ENCODE measurements around the gene SPATA21. TPM values are rescaled to one million over a fixed set of nuclear protein-coding genes. Genes with fewer than 3 reads are reported as not detected.
"Not testable (repeated sequence)": the region's sequence is repeated elsewhere in the genome, so short reads cannot be mapped to it uniquely, and the experiment has no call there.

Gene SPATA21
- total and polyA plus RNA-seq, 2 donors (not counting 3 experiments of a cell fraction or from before 2014, with no cell fraction given): not detected

DNA sequence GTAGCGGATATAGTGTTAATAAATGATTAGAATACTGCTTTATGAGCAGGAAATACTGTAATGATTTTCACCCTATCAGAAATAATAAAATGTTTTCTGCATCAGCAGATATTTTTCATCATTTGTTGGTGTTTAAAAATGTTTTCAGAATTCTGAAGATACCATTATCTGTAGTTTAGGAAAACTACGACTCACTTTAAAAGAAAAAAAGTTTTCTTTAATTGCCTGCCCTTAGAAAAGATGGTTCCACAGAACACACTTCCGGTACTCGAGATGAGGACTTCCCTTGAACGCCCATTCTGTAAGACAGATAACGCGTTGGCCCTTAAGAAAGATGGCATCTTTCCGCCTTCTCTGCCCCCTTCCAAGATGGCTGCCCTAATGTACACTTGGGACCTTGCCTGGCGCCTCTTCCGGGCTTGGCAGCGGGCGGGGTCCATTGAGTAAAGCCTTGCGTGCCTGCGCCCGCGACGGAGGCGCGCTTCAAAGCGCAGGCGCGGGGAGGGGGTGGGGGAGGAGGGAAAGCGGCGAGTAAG lies 70.4 kb downstream of the SPATA21 start, which contains the start of gene SZRD1:
TSS of gene SZRD1 (plus strand) at position 521 of the 536 bp plus-strand sequence. CDS start 16 bp downstream, outside the sequence.
- FAIRE-seq: peak; percentile 94
- H3K9me3 ChIP-seq (replicated peaks; ENCODE audit: control insufficient read depth, insufficient read depth, low read length): no peaks in the 10 kb centered on the region
- CTCF ChIA-PET: interaction anchor here (0.6 to 3.0 kb wide), 3 partner anchors 19 to 284 kb away, joined by 3 to 19 read pairs (median 10); partner anchors contain the start of gene NECAP2

DNA sequence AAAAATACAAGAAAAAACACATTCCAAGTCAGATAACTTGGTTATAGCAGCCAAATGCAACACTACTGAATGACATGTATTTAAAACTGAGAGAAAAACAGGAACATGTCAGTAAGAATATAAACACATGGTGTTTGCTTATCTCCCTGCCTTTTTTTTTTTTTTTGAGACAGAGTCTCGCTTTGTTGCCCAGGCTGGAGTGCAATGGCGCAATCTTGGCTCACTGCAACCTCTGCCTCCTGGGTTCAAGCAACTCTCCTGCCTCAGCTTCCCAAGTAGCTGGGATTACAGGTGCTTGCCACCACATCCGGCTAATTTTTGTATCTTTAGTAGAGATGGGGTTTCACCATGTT lies 72.1 kb downstream of the SPATA21 start:
- H3K27ac ChIP-seq (ENCODE audit: insufficient read depth, low read depth, low read length); H4K20me1 ChIP-seq (replicated peaks; ENCODE audit: control insufficient read depth, extremely low read depth, insufficient read depth, low read length); POLR2A ChIA-PET; intact Hi-C loops (cut with micrococcal nuclease); H3K4me2 ChIP-seq (ENCODE audit: insufficient read depth, low read length); H3K9me1 ChIP-seq (replicated peaks; ENCODE audit: control insufficient read depth, extremely low read depth, insufficient read depth, low read length); dilution Hi-C loops (cut with MboI; ENCODE audit: extremely low pct_ligation_motif_present, low sequenced_read_pairs); H3K9me3 ChIP-seq (replicated peaks; ENCODE audit: control insufficient read depth, insufficient read depth, low read length); H3K9ac ChIP-seq (replicated peaks; ENCODE audit: extremely low read depth, insufficient read depth, low read length); H3K4me3 ChIP-seq (replicated peaks in 1 of 3; ENCODE audit: insufficient read depth in 1 of 3, low read depth in 1 of 3, low read length in 3 of 3); H2AFZ ChIP-seq (ENCODE audit: low read depth, low read length); FAIRE-seq; H3K36me3 ChIP-seq (ENCODE audit: control insufficient read depth in 2 of 2, extremely low read depth in 1 of 2, insufficient read depth in 2 of 2, low read length in 2 of 2); BruUV-seq (replicated peaks); H3K27me3 ChIP-seq (ENCODE audit: control insufficient read depth in 2 of 2, insufficient read depth in 2 of 2, low read length in 2 of 2): not testable (repeated sequence)
- CTCF ChIA-PET: interaction anchor here (0.9 to 6.1 kb wide), 5 partner anchors 10 to 292 kb away, joined by 3 to 76 read pairs (median 5); partner anchors contain the start of genes FAM131C and FBXO42
- Histone ChIP-seq H3K4me1 (ENCODE audit: control insufficient read depth, extremely low read depth, insufficient read depth, low read length) (peaks cover 12% of the 10 kb centered on the region), H3K79me2 (ENCODE audit: control insufficient read depth, insufficient read depth, low read length) (peaks cover 26% of the 10 kb centered on the region)
- peak; percentile 77 for DNase-seq (ENCODE audit: low read depth, low spot score)

More for the DNA sequence above, 70.4 kb downstream of the SPATA21 start, which contains the start of gene SZRD1:
- peak; percentile 39 for TF ChIP-seq GATA2 (IDR thresholded peaks at IDR 0.05; ENCODE audit: insufficient read depth, insufficient read length, low read depth, low read length)
- TF ChIP-seq, protein P1, sequence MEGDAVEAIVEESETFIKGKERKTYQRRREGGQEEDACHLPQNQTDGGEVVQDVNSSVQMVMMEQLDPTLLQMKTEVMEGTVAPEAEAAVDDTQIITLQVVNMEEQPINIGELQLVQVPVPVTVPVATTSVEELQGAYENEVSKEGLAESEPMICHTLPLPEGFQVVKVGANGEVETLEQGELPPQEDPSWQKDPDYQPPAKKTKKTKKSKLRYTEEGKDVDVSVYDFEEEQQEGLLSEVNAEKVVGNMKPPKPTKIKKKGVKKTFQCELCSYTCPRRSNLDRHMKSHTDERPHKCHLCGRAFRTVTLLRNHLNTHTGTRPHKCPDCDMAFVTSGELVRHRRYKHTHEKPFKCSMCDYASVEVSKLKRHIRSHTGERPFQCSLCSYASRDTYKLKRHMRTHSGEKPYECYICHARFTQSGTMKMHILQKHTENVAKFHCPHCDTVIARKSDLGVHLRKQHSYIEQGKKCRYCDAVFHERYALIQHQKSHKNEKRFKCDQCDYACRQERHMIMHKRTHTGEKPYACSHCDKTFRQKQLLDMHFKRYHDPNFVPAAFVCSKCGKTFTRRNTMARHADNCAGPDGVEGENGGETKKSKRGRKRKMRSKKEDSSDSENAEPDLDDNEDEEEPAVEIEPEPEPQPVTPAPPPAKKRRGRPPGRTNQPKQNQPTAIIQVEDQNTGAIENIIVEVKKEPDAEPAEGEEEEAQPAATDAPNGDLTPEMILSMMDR (IDR thresholded peaks at IDR 0.05; ENCODE audit: extremely low read depth in 1 of 2, insufficient read depth in 1 of 2, low read depth in 1 of 2, low read length in 2 of 2): no peak
- BruUV-seq (replicated peaks): no TSS peak
- Histone ChIP-seq H2AFZ (ENCODE audit: low read depth, low read length) (peak within 1 kb of the TSS; percentile 71), H3K4me2 (ENCODE audit: insufficient read depth, low read length) (peak within 1 kb of the TSS; percentile 80), H3K79me2 (ENCODE audit: control insufficient read depth, insufficient read depth, low read length) (peaks cover 38% of the 10 kb centered on the region), H3K4me3 (replicated peaks in 1 of 3; ENCODE audit: insufficient read depth in 1 of 3, low read depth in 1 of 3, low read length in 3 of 3) (peak within 1 kb of the TSS; percentile 79 to 94 (median 88)), H4K20me1 (replicated peaks; ENCODE audit: control insufficient read depth, extremely low read depth, insufficient read depth, low read length) (no peaks in the 10 kb centered on the region), H3K27ac (ENCODE audit: insufficient read depth, low read depth, low read length) (peak within 1 kb of the TSS; percentile 85), H3K9me1 (replicated peaks; ENCODE audit: control insufficient read depth, extremely low read depth, insufficient read depth, low read length) (no peaks in the 10 kb centered on the region), H3K36me3 (ENCODE audit: control insufficient read depth in 2 of 2, extremely low read depth in 1 of 2, insufficient read depth in 2 of 2, low read length in 2 of 2) (no peaks in the 10 kb centered on the region), H3K4me1 (ENCODE audit: control insufficient read depth, extremely low read depth, insufficient read depth, low read length) (peaks cover 21% of the 10 kb centered on the region), H3K27me3 (ENCODE audit: control insufficient read depth in 2 of 2, insufficient read depth in 2 of 2, low read length in 2 of 2) (no peaks in the 10 kb centered on the region), H3K9ac (replicated peaks; ENCODE audit: extremely low read depth, insufficient read depth, low read length) (peak within 1 kb of the TSS; percentile 95)
- peak; percentile 100 for DNase-seq (ENCODE audit: low read depth, low spot score)
- dilution Hi-C loops (cut with MboI; ENCODE audit: extremely low pct_ligation_motif_present, low sequenced_read_pairs) (no loop called here), intact Hi-C loops (cut with micrococcal nuclease) (loop anchor here (1.0 to 2.0 kb wide), 4 partner anchors 9 to 222 kb away; partner anchors contain the start of gene NECAP2)
- POLR2A ChIA-PET: interaction anchor here (1.1 kb wide), 1 partner anchor 149 kb away, joined by 3 read pairs; no protein-coding TSS in a partner anchor
